ENCODE measurements around the gene ADCY9. TPM values are rescaled to one million over a fixed set of nuclear protein-coding genes. Genes with fewer than 3 reads are reported as not detected.
"Not testable (repeated sequence)": the region's sequence is repeated elsewhere in the genome, so short reads cannot be mapped to it uniquely, and the experiment has no call there.

The ADCY9 gene
- polyA plus RNA-seq, 1 donor from 2014 or later = 6.3 TPM

DNA sequence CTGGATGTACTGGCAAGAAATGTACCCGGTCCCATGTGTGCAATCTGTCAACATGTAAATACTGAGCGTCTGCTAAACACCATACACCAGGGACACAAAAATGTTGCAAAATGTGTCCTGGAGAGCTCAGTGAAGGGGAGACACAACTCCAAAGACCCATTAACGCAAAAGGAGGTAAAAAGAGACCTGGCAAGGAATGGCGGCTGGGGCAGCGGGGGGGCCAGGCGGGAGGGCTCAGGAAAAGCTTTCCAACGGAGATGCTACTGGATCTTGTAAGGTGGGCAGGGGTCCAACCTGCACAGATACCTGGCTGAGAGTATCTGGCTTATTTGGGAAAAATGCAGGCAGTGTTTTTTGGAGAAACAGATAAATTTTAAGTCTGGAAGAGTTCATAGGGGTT, 40.7 kb downstream of the ADCY9 start:
- TF ChIP-seq SMC3 (conservative IDR thresholded peaks at IDR 0.05; ENCODE audit: poor library complexity) = no peak
- TF ChIP-seq, protein P1, sequence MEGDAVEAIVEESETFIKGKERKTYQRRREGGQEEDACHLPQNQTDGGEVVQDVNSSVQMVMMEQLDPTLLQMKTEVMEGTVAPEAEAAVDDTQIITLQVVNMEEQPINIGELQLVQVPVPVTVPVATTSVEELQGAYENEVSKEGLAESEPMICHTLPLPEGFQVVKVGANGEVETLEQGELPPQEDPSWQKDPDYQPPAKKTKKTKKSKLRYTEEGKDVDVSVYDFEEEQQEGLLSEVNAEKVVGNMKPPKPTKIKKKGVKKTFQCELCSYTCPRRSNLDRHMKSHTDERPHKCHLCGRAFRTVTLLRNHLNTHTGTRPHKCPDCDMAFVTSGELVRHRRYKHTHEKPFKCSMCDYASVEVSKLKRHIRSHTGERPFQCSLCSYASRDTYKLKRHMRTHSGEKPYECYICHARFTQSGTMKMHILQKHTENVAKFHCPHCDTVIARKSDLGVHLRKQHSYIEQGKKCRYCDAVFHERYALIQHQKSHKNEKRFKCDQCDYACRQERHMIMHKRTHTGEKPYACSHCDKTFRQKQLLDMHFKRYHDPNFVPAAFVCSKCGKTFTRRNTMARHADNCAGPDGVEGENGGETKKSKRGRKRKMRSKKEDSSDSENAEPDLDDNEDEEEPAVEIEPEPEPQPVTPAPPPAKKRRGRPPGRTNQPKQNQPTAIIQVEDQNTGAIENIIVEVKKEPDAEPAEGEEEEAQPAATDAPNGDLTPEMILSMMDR (IDR thresholded peaks at IDR 0.05; ENCODE audit: poor library complexity, severe bottlenecking) = no peak
- TF ChIP-seq RAD21 (conservative IDR thresholded peaks at IDR 0.05) = no peak
- TF ChIP-seq MXI1 (conservative IDR thresholded peaks at IDR 0.05; ENCODE audit: poor library complexity, severe bottlenecking) = no peak
- TF ChIP-seq EZH2 (IDR thresholded peaks at IDR 0.05; ENCODE audit: borderline replicate concordance, insufficient read depth, low read length, poor library complexity, severe bottlenecking) = no peak
- TF ChIP-seq, protein P2, sequence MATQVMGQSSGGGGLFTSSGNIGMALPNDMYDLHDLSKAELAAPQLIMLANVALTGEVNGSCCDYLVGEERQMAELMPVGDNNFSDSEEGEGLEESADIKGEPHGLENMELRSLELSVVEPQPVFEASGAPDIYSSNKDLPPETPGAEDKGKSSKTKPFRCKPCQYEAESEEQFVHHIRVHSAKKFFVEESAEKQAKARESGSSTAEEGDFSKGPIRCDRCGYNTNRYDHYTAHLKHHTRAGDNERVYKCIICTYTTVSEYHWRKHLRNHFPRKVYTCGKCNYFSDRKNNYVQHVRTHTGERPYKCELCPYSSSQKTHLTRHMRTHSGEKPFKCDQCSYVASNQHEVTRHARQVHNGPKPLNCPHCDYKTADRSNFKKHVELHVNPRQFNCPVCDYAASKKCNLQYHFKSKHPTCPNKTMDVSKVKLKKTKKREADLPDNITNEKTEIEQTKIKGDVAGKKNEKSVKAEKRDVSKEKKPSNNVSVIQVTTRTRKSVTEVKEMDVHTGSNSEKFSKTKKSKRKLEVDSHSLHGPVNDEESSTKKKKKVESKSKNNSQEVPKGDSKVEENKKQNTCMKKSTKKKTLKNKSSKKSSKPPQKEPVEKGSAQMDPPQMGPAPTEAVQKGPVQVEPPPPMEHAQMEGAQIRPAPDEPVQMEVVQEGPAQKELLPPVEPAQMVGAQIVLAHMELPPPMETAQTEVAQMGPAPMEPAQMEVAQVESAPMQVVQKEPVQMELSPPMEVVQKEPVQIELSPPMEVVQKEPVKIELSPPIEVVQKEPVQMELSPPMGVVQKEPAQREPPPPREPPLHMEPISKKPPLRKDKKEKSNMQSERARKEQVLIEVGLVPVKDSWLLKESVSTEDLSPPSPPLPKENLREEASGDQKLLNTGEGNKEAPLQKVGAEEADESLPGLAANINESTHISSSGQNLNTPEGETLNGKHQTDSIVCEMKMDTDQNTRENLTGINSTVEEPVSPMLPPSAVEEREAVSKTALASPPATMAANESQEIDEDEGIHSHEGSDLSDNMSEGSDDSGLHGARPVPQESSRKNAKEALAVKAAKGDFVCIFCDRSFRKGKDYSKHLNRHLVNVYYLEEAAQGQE (IDR thresholded peaks at IDR 0.05; ENCODE audit: borderline replicate concordance) = no peak
- TF ChIP-seq TAF1 (IDR thresholded peaks at IDR 0.05; ENCODE audit: low read depth) = no peak
- TF ChIP-seq POLR2AphosphoS5 (IDR thresholded peaks at IDR 0.05) = no peak
- H3K27ac ChIP-seq (ENCODE audit: low read length) = no peak overlapping the region

DNA sequence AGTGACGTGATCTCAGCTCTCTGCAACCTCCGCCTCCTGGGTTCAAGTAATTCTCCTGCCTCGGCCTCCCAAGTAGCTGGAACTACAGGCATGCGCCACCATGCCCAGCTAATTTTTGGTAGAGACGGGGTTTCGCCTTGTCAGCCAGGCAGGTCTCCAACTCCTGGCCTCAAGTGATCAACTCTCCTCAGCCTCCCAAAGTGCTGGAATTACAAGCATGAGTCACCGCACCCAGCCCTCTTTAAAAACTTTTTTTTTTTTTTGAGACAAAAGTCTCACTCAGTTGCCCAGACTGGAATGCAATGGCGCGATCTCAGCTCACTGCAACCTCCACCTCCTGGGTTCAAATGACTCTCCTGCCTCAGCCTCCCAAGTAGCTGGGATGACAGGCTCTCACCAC, 43.1 kb downstream of the ADCY9 start:
- H3F3A ChIP-seq (ENCODE audit: insufficient read depth, low read length, poor library complexity, severe bottlenecking); H2AFZ ChIP-seq (ENCODE audit: low read depth, low read length); H3K27ac ChIP-seq (ENCODE audit: low read length); H3K9ac ChIP-seq (ENCODE audit: low read length); H3K9me2 ChIP-seq (ENCODE audit: insufficient read depth, low read length); H3K9me3 ChIP-seq (ENCODE audit: low read length); H3K79me2 ChIP-seq (replicated peaks; ENCODE audit: insufficient read depth, low read length); H3K27me3 ChIP-seq (ENCODE audit: insufficient read depth, low read depth, low read length); H3K4me2 ChIP-seq (ENCODE audit: low read length); H3K4me3 ChIP-seq (ENCODE audit: low read length); H4K20me1 ChIP-seq (ENCODE audit: insufficient read depth); H3K36me3 ChIP-seq (ENCODE audit: insufficient read depth, low read length): not testable (repeated sequence)

More for the DNA sequence above, 40.7 kb downstream of the ADCY9 start:
- Histone ChIP-seq H3F3A (ENCODE audit: insufficient read depth, low read length, poor library complexity, severe bottlenecking) (no peaks in the 10 kb centered on the region), H3K36me3 (ENCODE audit: insufficient read depth, low read length) (no peaks in the 10 kb centered on the region), H2AFZ (ENCODE audit: low read depth, low read length) (no peak overlapping the region), H3K4me3 (ENCODE audit: low read length) (no peak overlapping the region), H3K9me3 (ENCODE audit: low read length) (no peaks in the 10 kb centered on the region), H3K27me3 (ENCODE audit: insufficient read depth, low read depth, low read length) (no peaks in the 10 kb centered on the region), H3K9me2 (ENCODE audit: insufficient read depth, low read length) (no peaks in the 10 kb centered on the region), H3K4me2 (ENCODE audit: low read length) (no peak overlapping the region), H4K20me1 (ENCODE audit: insufficient read depth) (no peaks in the 10 kb centered on the region), H3K9ac (ENCODE audit: low read length) (no peak overlapping the region), H3K79me2 (replicated peaks; ENCODE audit: insufficient read depth, low read length) (no peaks in the 10 kb centered on the region)

Measured in neural cell (in vitro differentiated cells).